OCI-LY3 (cell line): ENCODE data around the gene IDS.

ENCODE experiments used
- H2AFZ ChIP-seq: fragments of 200-600, 300-600 bp; shearing (Covaris generic); 2 replicates; pipeline ENCODE4 v1.6.0; 2014; ENCODE audit warnings: antibody characterized with exemption, low read depth, low read length
- H3K27ac ChIP-seq: fragments of 200-600, 300-600 bp; sonication (generic); 2 replicates; pipeline ENCODE4 v1.5.1; 2014; ENCODE audit warnings: mild to moderate bottlenecking, low read length, moderate library complexity, mixed read lengths
- H3K27me3 ChIP-seq: fragments of 200-600, 300-600 bp; sonication (generic); 2 replicates; pipeline ENCODE4 v1.6.1; 2014; ENCODE audit warnings: low read depth, low read length, mixed read lengths
- H3K36me3 ChIP-seq: fragments of 200-600, 300-600 bp; sonication (generic); replicated peaks from 2 replicates; pipeline ENCODE3; 2014; ENCODE audit warnings: low read depth, low read length, mixed read lengths
- H3K4me1 ChIP-seq: fragments of 300-600, 200-600 bp; sonication (generic); 2 replicates; pipeline ENCODE4 v1.6.1; 2014; ENCODE audit warnings: low read length, mixed read lengths
- H3K4me2 ChIP-seq: fragments of 200-600, 300-600 bp; sonication (generic); 2 replicates; pipeline ENCODE4 v1.6.1; 2014; ENCODE audit warnings: low read length, mixed read lengths
- H3K4me3 ChIP-seq: fragments of 300-600, 200-600 bp; sonication (generic); 2 replicates; pipeline ENCODE4 v1.5.1; 2014; ENCODE audit warnings: antibody characterized with exemption, mild to moderate bottlenecking, low read length, moderate library complexity
- H3K79me2 ChIP-seq: fragments of 300-600, 200-600 bp; shearing (Covaris generic); 2 replicates; pipeline ENCODE4 v1.6.1; 2014; ENCODE audit warnings: mild to moderate bottlenecking, low read length, mixed read lengths
- H3K9ac ChIP-seq: fragments of 300-600, 200-600 bp; shearing (Covaris generic); 2 replicates; pipeline ENCODE4 v1.6.0; 2014; ENCODE audit warnings: mild to moderate bottlenecking, low read length, moderate library complexity
- H3K9me3 ChIP-seq: fragments of 200-600, 300-600 bp; shearing (Covaris generic); 2 replicates; pipeline ENCODE4 v1.6.1; 2014; ENCODE audit warnings: low read length, mixed read lengths; ENCODE audit not compliant: insufficient read depth
- H4K20me1 ChIP-seq: fragments of 200-600, 300-600 bp; sonication (generic); 2 replicates; pipeline ENCODE4 v1.6.1; 2016; ENCODE audit warnings: low read length, mixed read lengths; ENCODE audit not compliant: insufficient read depth
- EZH2phosphoT487 ChIP-seq: fragments of 200-600 bp; shearing (Covaris generic); IDR thresholded peaks from 2 replicates; pipeline ENCODE4 v1.6.1; 2018; ENCODE audit warnings: antibody characterized with exemption, mixed run types, low read depth
- TF ChIP-seq, protein P1 (sequence below): fragments of 200-600, 300-600 bp; sonication (generic); IDR thresholded peaks from 2 replicates; pipeline ENCODE4 v1.5.1; 2014; ENCODE audit warnings: antibody characterized with exemption, low read length, low read depth

IDS gene

DNA sequence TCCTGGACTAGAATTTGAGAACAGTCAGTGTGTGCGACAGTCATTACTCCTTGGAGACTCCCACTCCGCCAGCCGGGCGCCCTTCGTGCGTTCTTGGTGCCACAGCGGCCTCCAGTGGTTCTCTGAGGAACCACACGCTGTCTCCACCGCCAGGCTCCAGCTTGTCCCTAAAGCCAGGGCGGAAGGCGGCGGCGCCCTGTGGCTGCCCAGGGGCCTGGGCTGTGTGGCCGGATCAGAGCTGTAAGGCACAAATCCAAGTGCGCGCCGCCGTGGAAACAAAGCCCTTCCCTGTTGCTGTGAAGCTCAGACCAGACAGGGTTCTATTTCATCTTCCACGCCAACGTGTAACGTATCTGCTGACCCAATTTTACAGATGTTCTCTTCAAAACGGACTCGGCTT, 34.2 kb downstream of the IDS start:
- Histone ChIP-seq H3K9ac (no peak overlapping the region), H3K79me2 (no peaks in the 10 kb centered on the region), H3K4me1 (no peaks in the 10 kb centered on the region; the same call in 1 of the 2 replicates), H3K27me3 (no peaks in the 10 kb centered on the region), H3K4me3 (0 out of 2 replicates have a peak overlapping the region, but pooled peaks have one; percentile 29), H3K4me2 (peak overlapping the region; percentile 64), H4K20me1 (no peaks in the 10 kb centered on the region), H3K9me3 (no peaks in the 10 kb centered on the region), H3K36me3 (no peaks in the 10 kb centered on the region), H3K27ac (no peak overlapping the region), H2AFZ (no peak overlapping the region)
- TF ChIP-seq, protein P1, sequence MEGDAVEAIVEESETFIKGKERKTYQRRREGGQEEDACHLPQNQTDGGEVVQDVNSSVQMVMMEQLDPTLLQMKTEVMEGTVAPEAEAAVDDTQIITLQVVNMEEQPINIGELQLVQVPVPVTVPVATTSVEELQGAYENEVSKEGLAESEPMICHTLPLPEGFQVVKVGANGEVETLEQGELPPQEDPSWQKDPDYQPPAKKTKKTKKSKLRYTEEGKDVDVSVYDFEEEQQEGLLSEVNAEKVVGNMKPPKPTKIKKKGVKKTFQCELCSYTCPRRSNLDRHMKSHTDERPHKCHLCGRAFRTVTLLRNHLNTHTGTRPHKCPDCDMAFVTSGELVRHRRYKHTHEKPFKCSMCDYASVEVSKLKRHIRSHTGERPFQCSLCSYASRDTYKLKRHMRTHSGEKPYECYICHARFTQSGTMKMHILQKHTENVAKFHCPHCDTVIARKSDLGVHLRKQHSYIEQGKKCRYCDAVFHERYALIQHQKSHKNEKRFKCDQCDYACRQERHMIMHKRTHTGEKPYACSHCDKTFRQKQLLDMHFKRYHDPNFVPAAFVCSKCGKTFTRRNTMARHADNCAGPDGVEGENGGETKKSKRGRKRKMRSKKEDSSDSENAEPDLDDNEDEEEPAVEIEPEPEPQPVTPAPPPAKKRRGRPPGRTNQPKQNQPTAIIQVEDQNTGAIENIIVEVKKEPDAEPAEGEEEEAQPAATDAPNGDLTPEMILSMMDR = peak; percentile 77
- TF ChIP-seq EZH2phosphoT487 = no peak

DNA sequence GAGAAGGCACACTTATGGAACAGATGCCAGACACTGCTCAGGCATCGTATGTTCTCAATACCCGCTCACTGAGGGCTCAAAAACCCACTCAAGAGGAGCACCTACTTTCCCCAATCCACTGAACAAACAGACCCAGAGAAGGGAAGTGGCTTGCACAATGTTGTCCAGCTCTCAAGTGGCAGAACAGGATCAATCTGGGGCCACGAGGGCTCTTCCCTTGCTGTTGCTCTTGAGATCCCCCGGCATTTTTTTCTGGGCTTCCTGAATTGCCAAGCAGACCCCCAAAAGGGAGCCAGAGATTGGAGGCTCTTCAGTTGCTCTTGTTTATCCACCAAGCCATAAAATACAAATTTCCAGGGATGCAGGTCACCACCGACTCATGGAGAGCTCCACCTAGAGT, 35.7 kb downstream of the IDS start:
- Histone ChIP-seq H3K27me3 (no peaks in the 10 kb centered on the region), H3K4me3 (no peak overlapping the region), H3K9ac (no peak overlapping the region), H3K9me3 (no peaks in the 10 kb centered on the region), H2AFZ (no peak overlapping the region), H3K79me2 (no peaks in the 10 kb centered on the region), H3K27ac (no peak overlapping the region), H4K20me1 (no peaks in the 10 kb centered on the region), H3K36me3 (no peaks in the 10 kb centered on the region), H3K4me1 (no peaks in the 10 kb centered on the region; the same call in 1 of the 2 replicates), H3K4me2 (no peak overlapping the region)
- no peak for TF ChIP-seq EZH2phosphoT487
- TF ChIP-seq, protein P1 = no peak

DNA sequence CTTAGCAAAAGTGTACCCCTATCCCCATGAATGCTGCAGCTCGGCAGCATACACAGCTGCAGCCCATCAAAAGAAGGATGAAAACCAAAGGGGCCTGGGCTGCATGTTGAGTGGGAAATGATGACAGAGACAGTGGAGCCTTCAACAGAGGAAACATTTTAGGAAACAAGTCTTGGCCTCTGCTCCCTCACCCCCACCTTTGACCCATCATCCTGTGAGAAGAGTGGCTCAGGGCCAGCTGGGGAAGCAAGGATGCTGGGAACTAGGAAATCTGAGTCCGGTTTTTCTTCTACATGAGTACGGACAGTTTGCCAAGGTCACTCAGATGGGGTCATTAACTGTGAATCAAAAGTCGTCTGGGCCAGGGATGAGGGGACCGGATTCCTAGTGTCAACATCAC, 37.2 kb downstream of the IDS start:
- no peak overlapping the region for H3K4me3 ChIP-seq
- no peak overlapping the region for H3K4me2 ChIP-seq
- no peak overlapping the region for H2AFZ ChIP-seq
- no peaks in the 10 kb centered on the region for H3K79me2 ChIP-seq
- no peak overlapping the region for H3K27ac ChIP-seq
- TF ChIP-seq, protein P1 = no peak
- TF ChIP-seq EZH2phosphoT487 = no peak
- no peak overlapping the region for H3K9ac ChIP-seq
- no peaks in the 10 kb centered on the region; the same call in 1 of the 2 replicates for H3K4me1 ChIP-seq
- H4K20me1 ChIP-seq = no peaks in the 10 kb centered on the region
- H3K36me3 ChIP-seq = no peaks in the 10 kb centered on the region
- no peaks in the 10 kb centered on the region for H3K27me3 ChIP-seq
- H3K9me3 ChIP-seq = no peaks in the 10 kb centered on the region

DNA sequence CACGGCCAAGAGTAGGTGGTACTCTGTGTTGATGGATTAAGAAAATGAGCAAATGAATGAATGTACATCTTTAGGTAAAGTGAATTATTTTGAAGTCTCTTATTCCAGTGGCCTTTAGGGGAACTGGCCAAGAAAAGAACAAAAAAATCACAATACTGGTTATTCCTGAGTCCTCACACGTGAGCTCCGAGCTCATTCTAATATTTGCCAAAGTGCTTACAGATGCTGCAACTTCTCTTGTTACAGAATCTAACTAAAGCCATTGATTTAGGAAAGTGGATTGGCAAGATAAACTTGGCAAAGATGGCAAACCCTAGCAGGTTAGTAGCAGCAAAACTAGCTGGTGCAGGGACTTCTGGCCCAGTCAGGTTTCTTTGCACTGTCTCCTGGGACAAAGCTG, 37.6 kb downstream of the IDS start:
- H3K4me3 ChIP-seq = no peak overlapping the region
- no peak overlapping the region for H3K9ac ChIP-seq
- no peak overlapping the region for H3K4me2 ChIP-seq
- H4K20me1 ChIP-seq = no peaks in the 10 kb centered on the region
- no peaks in the 10 kb centered on the region for H3K9me3 ChIP-seq
- no peak overlapping the region for H2AFZ ChIP-seq
- H3K27me3 ChIP-seq = no peaks in the 10 kb centered on the region
- H3K4me1 ChIP-seq = no peaks in the 10 kb centered on the region; the same call in 1 of the 2 replicates
- TF ChIP-seq, protein P1 = no peak
- no peak for TF ChIP-seq EZH2phosphoT487
- no peaks in the 10 kb centered on the region for H3K36me3 ChIP-seq
- no peak overlapping the region for H3K27ac ChIP-seq
- no peaks in the 10 kb centered on the region for H3K79me2 ChIP-seq
